GM21529 (cell line): ENCODE data around the gene ANKRD30B.
"Not testable (repeated sequence)": the region's sequence is repeated elsewhere in the genome, so short reads cannot be mapped to it uniquely, and the experiment has no call there.

ENCODE experiments used
- ATAC-seq: cut with Tn5 transposase; IDR thresholded peaks from one replicate; pipeline ENCODE4 v1.9.1; 2021; ENCODE audit not compliant: unreplicated experiment

ANKRD30B gene

GRCh38 chr18:14841607-14842006 lies 93.6 kb downstream of the ANKRD30B start:
- not testable (repeated sequence) for ATAC-seq

GRCh38 chr18:14851533-14851932 lies 103.6 kb downstream of the ANKRD30B start:
- not testable (repeated sequence) for ATAC-seq

GRCh38 chr18:14855634-14856033 lies 107.7 kb downstream of the ANKRD30B start:
- not testable (repeated sequence) for ATAC-seq

GRCh38 chr18:14856256-14856655 lies 108.3 kb downstream of the ANKRD30B start:
- ATAC-seq: not testable (repeated sequence)

- not testable (repeated sequence) for ATAC-seq
Measured at GRCh38 chr18:14858514-14858913, 110.5 kb downstream of the ANKRD30B start.

- not testable (repeated sequence) for ATAC-seq
Measured at GRCh38 chr18:14859995-14860394, 112.0 kb downstream of the ANKRD30B start.

GRCh38 chr18:14866426-14866825 lies 118.5 kb downstream of the ANKRD30B start:
- ATAC-seq: not testable (repeated sequence)

GRCh38 chr18:14867988-14868387 lies 120.0 kb downstream of the ANKRD30B start:
- ATAC-seq: not testable (repeated sequence)

- not testable (repeated sequence) for ATAC-seq
Measured at GRCh38 chr18:14868825-14869224, 120.9 kb downstream of the ANKRD30B start.

- ATAC-seq: not testable (repeated sequence)
Measured at GRCh38 chr18:14878826-14879225, 130.9 kb downstream of the ANKRD30B start.

GRCh38 chr18:14900435-14900834 lies 152.5 kb downstream of the ANKRD30B start:
- ATAC-seq: no peak
